Measurements from ENCODE around the gene ZIM2.

- TF ChIP-seq POLR2A (IDR thresholded peaks at IDR 0.05) (no peak), CTCF (IDR thresholded peaks at IDR 0.05) (no peak), POLR2AphosphoS5 (IDR thresholded peaks at IDR 0.05) (no peak), EP300 (IDR thresholded peaks at IDR 0.05) (no peak)
Measured at GRCh38 chr19:56760842-56761241, 79.7 kb downstream of the ZIM2 start.
